ENCODE measurements around the gene KLHL14.
"Not testable (repeated sequence)": the region's sequence is repeated elsewhere in the genome, so short reads cannot be mapped to it uniquely, and the experiment has no call there.

The KLHL14 gene

GRCh38 chr18:32801228-32801627 is 28.4 kb upstream of the KLHL14 start:
- H3K36me3 ChIP-seq (ENCODE audit: control insufficient read depth in 1 of 2, insufficient read depth in 2 of 2, low read length in 2 of 2) = no peaks in the 10 kb centered on the region
- no peaks in the 10 kb centered on the region for H3K9me3 ChIP-seq (ENCODE audit: control insufficient read depth in 1 of 2, low read length in 2 of 2)
- no peak overlapping the region for H3K27ac ChIP-seq (ENCODE audit: low read depth, low read length)
- no peak overlapping the region for H3K4me3 ChIP-seq (ENCODE audit: low read depth in 1 of 2, low read length in 2 of 2)
- no peak overlapping the region for H3K9ac ChIP-seq (ENCODE audit: low read depth in 1 of 2, low read length in 2 of 2)
- H3K27me3 ChIP-seq (ENCODE audit: control insufficient read depth in 1 of 2, insufficient read depth in 2 of 2, low read length in 2 of 2) = no peaks in the 10 kb centered on the region
- no peaks in the 10 kb centered on the region for H3K4me1 ChIP-seq (ENCODE audit: control insufficient read depth in 1 of 2, insufficient read depth in 2 of 2, low read length in 2 of 2)

DNA sequence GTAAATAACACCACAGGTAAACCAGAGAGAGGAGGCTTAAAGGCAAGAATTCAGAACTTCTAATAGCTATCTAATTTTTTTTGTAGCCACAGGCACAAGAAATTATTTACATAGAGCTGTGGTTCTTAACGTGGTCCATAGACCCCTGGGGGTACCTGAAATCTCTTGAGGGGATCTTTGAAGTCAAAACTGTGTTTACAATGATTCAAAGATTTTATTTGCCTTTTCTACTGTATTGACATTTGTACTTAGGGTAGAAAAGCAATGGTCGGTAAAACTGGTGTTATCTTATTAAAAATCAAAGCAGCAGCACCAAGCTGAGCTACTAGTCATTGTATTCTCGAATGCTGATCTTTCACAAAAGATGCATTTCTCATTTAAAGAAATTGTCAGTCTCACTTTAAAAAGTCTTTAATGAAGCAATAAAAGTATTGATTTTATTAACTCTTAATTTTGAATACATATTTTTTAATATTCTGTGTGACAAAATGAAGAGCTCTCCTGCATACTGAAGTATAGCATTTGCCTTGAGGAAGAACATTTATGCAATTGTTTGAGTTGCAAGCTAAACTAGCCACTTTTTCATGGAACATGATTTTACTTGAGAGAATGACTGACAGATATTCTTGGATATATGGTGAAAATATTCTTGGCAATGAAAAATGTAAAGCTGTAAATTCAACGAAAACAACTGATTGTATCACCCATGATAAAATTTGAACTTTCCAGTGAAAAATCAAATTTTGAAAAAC is 25.6 kb upstream of the KLHL14 start:
- Histone ChIP-seq H3K9ac (ENCODE audit: low read depth in 1 of 2, low read length in 2 of 2) (no peak overlapping the region), H3K36me3 (ENCODE audit: control insufficient read depth in 1 of 2, insufficient read depth in 2 of 2, low read length in 2 of 2) (no peaks in the 10 kb centered on the region), H3K4me1 (ENCODE audit: control insufficient read depth in 1 of 2, insufficient read depth in 2 of 2, low read length in 2 of 2) (no peaks in the 10 kb centered on the region), H3K4me3 (ENCODE audit: low read depth in 1 of 2, low read length in 2 of 2) (no peak overlapping the region), H3K27ac (ENCODE audit: low read depth, low read length) (no peak overlapping the region), H3K27me3 (ENCODE audit: control insufficient read depth in 1 of 2, insufficient read depth in 2 of 2, low read length in 2 of 2) (no peaks in the 10 kb centered on the region), H3K9me3 (ENCODE audit: control insufficient read depth in 1 of 2, low read length in 2 of 2) (no peaks in the 10 kb centered on the region)

- not testable (repeated sequence) for H3K9me3 ChIP-seq (ENCODE audit: control insufficient read depth in 1 of 2, low read length in 2 of 2); H3K4me3 ChIP-seq (ENCODE audit: low read depth in 1 of 2, low read length in 2 of 2); H3K27me3 ChIP-seq (ENCODE audit: control insufficient read depth in 1 of 2, insufficient read depth in 2 of 2, low read length in 2 of 2); H3K27ac ChIP-seq (ENCODE audit: low read depth, low read length); H3K36me3 ChIP-seq (ENCODE audit: control insufficient read depth in 1 of 2, insufficient read depth in 2 of 2, low read length in 2 of 2); H3K4me1 ChIP-seq (ENCODE audit: control insufficient read depth in 1 of 2, insufficient read depth in 2 of 2, low read length in 2 of 2); H3K9ac ChIP-seq (ENCODE audit: low read depth in 1 of 2, low read length in 2 of 2)
Observed at GRCh38 chr18:32794667-32795066, 21.8 kb upstream of the KLHL14 start.

- Histone ChIP-seq H3K36me3 (ENCODE audit: control insufficient read depth in 1 of 2, insufficient read depth in 2 of 2, low read length in 2 of 2) (no peaks in the 10 kb centered on the region), H3K27ac (ENCODE audit: low read depth, low read length) (no peak overlapping the region), H3K4me3 (ENCODE audit: low read depth in 1 of 2, low read length in 2 of 2) (no peak overlapping the region), H3K9ac (ENCODE audit: low read depth in 1 of 2, low read length in 2 of 2) (no peak overlapping the region), H3K9me3 (ENCODE audit: control insufficient read depth in 1 of 2, low read length in 2 of 2) (no peaks in the 10 kb centered on the region), H3K4me1 (ENCODE audit: control insufficient read depth in 1 of 2, insufficient read depth in 2 of 2, low read length in 2 of 2) (no peaks in the 10 kb centered on the region), H3K27me3 (ENCODE audit: control insufficient read depth in 1 of 2, insufficient read depth in 2 of 2, low read length in 2 of 2) (peaks cover 2 to 5% of the 10 kb centered on the region in 2 donors)
Observed at GRCh38 chr18:32779010-32779409, 6.2 kb upstream of the KLHL14 start.

DNA sequence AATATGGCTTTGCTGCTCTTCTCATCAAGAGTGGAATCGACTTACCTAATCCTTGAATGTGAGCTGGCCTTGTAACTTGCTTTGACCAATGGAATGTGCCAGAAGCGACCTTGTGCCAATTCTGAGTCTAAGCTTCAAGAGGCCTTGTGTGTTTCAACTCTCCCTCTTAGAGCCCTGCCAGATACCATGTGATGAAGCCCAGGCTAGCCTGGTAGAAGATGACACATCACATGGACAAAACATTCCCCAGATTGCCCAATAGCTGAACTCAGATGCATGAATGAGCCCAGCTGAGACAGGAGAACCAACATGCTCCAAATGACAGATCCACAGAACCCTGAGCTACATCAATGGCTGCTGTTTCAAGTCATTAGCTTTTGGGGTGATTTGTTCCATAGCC is 4.2 kb upstream of the KLHL14 start:
- Histone ChIP-seq H3K4me3 (ENCODE audit: low read depth in 1 of 2, low read length in 2 of 2) (no peak overlapping the region), H3K36me3 (ENCODE audit: control insufficient read depth in 1 of 2, insufficient read depth in 2 of 2, low read length in 2 of 2) (no peaks in the 10 kb centered on the region), H3K9ac (ENCODE audit: low read depth in 1 of 2, low read length in 2 of 2) (no peak overlapping the region)

GRCh38 chr18:32776561-32776960 is 3.7 kb upstream of the KLHL14 start:
- H3K27ac ChIP-seq (ENCODE audit: low read depth, low read length) = no peak overlapping the region
- no peak overlapping the region for H3K9ac ChIP-seq (ENCODE audit: low read depth in 1 of 2, low read length in 2 of 2)
- no peak overlapping the region for H3K4me3 ChIP-seq (ENCODE audit: low read depth in 1 of 2, low read length in 2 of 2)
- peaks cover 10 to 18% of the 10 kb centered on the region in 2 donors for H3K27me3 ChIP-seq (ENCODE audit: control insufficient read depth in 1 of 2, insufficient read depth in 2 of 2, low read length in 2 of 2)
- H3K36me3 ChIP-seq (ENCODE audit: control insufficient read depth in 1 of 2, insufficient read depth in 2 of 2, low read length in 2 of 2) = no peaks in the 10 kb centered on the region
- no peaks in the 10 kb centered on the region for H3K4me1 ChIP-seq (ENCODE audit: control insufficient read depth in 1 of 2, insufficient read depth in 2 of 2, low read length in 2 of 2)
- no peaks in the 10 kb centered on the region for H3K9me3 ChIP-seq (ENCODE audit: control insufficient read depth in 1 of 2, low read length in 2 of 2)

More for the DNA sequence above, 4.2 kb upstream of the KLHL14 start:
- H3K9me3 ChIP-seq (ENCODE audit: control insufficient read depth in 1 of 2, low read length in 2 of 2) = no peaks in the 10 kb centered on the region
- H3K27me3 ChIP-seq (ENCODE audit: control insufficient read depth in 1 of 2, insufficient read depth in 2 of 2, low read length in 2 of 2) = peaks cover 10 to 18% of the 10 kb centered on the region in 2 donors
- H3K27ac ChIP-seq (ENCODE audit: low read depth, low read length) = no peak overlapping the region
- H3K4me1 ChIP-seq (ENCODE audit: control insufficient read depth in 1 of 2, insufficient read depth in 2 of 2, low read length in 2 of 2) = no peaks in the 10 kb centered on the region

GRCh38 chr18:32775628-32776027 is 2.8 kb upstream of the KLHL14 start:
- Histone ChIP-seq H3K36me3 (ENCODE audit: control insufficient read depth in 1 of 2, insufficient read depth in 2 of 2, low read length in 2 of 2) (no peaks in the 10 kb centered on the region), H3K4me3 (ENCODE audit: low read depth in 1 of 2, low read length in 2 of 2) (no peak overlapping the region), H3K4me1 (ENCODE audit: control insufficient read depth in 1 of 2, insufficient read depth in 2 of 2, low read length in 2 of 2) (peaks cover 3 to 6% of the 10 kb centered on the region in 2 donors), H3K27me3 (ENCODE audit: control insufficient read depth in 1 of 2, insufficient read depth in 2 of 2, low read length in 2 of 2) (peaks cover 16 to 18% of the 10 kb centered on the region in 2 donors), H3K9ac (ENCODE audit: low read depth in 1 of 2, low read length in 2 of 2) (no peak overlapping the region), H3K9me3 (ENCODE audit: control insufficient read depth in 1 of 2, low read length in 2 of 2) (no peaks in the 10 kb centered on the region), H3K27ac (ENCODE audit: low read depth, low read length) (no peak overlapping the region)

DNA sequence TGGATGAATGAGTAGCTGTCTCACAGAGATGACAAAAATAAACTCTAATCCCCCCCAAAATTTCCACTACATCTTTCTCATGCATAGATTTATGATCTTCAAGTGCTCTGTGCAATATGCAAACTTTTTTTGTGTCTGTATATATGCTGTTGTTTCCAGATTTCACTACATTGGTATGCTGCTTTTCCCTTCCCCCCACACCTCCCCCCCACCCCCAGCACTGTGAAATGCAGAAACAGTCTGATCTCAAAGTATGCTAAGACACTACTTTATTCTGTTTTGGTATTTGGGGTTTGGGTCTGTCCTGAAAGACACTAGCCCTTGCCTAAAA is 524 bp upstream of the KLHL14 start:
- Histone ChIP-seq H3K4me1 (ENCODE audit: control insufficient read depth in 1 of 2, insufficient read depth in 2 of 2, low read length in 2 of 2) (peaks cover 3 to 17% of the 10 kb centered on the region in 2 donors), H3K4me3 (ENCODE audit: low read depth in 1 of 2, low read length in 2 of 2) (no peak overlapping the region), H3K27me3 (ENCODE audit: control insufficient read depth in 1 of 2, insufficient read depth in 2 of 2, low read length in 2 of 2) (peaks cover 34 to 35% of the 10 kb centered on the region in 2 donors), H3K9ac (ENCODE audit: low read depth in 1 of 2, low read length in 2 of 2) (no peak overlapping the region), H3K27ac (ENCODE audit: low read depth, low read length) (no peak overlapping the region), H3K9me3 (ENCODE audit: control insufficient read depth in 1 of 2, low read length in 2 of 2) (no peaks in the 10 kb centered on the region), H3K36me3 (ENCODE audit: control insufficient read depth in 1 of 2, insufficient read depth in 2 of 2, low read length in 2 of 2) (no peaks in the 10 kb centered on the region)

DNA sequence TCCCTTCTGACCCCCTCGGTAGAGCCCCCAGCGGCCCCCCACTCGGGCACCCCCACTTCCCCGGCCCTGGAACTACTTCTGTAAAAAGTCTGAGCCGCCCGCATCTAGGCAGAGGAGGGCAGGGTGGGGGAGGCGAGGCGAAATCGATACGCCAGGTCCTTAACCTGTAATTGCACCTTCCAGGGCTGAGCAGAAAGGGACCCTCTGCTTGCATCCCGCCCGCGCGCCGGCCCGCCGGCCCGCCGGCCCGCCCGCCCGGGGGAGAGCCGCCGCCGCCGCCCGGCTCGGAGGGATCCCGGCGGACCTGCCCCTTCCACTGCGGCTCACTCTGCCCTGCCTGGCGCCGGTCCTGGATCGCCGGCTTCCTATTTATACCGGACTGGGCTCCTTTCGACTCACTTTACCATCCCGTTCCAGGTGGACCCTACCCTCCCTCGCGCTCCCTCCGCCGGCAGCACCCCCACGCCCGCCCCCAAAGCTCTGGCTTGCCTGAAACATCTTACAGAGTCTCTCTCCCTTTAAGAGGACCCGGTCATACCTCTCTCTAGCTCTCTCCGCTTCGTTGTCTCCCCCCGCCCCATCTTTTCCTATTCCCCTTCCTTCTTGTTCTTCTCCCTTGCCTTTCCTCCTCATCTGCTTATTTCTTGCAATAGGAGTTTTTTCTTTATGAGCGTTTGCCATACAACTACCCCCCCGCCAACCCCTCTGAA is 797 bp downstream of the KLHL14 start:
- Histone ChIP-seq H3K27me3 (ENCODE audit: control insufficient read depth in 1 of 2, insufficient read depth in 2 of 2, low read length in 2 of 2) (peaks cover 31 to 35% of the 10 kb centered on the region in 2 donors), H3K4me1 (ENCODE audit: control insufficient read depth in 1 of 2, insufficient read depth in 2 of 2, low read length in 2 of 2) (peaks cover 3 to 17% of the 10 kb centered on the region in 2 donors), H3K27ac (ENCODE audit: low read depth, low read length) (no peak overlapping the region), H3K36me3 (ENCODE audit: control insufficient read depth in 1 of 2, insufficient read depth in 2 of 2, low read length in 2 of 2) (no peaks in the 10 kb centered on the region), H3K4me3 (ENCODE audit: low read depth in 1 of 2, low read length in 2 of 2) (no peak overlapping the region), H3K9ac (ENCODE audit: low read depth in 1 of 2, low read length in 2 of 2) (no peak overlapping the region), H3K9me3 (ENCODE audit: control insufficient read depth in 1 of 2, low read length in 2 of 2) (no peaks in the 10 kb centered on the region)

- Histone ChIP-seq H3K9me3 (ENCODE audit: control insufficient read depth in 1 of 2, low read length in 2 of 2) (no peaks in the 10 kb centered on the region), H3K4me3 (ENCODE audit: low read depth in 1 of 2, low read length in 2 of 2) (peak overlapping the region; percentile 63 to 66), H3K36me3 (ENCODE audit: control insufficient read depth in 1 of 2, insufficient read depth in 2 of 2, low read length in 2 of 2) (no peaks in the 10 kb centered on the region), H3K27me3 (ENCODE audit: control insufficient read depth in 1 of 2, insufficient read depth in 2 of 2, low read length in 2 of 2) (peaks cover 31 to 38% of the 10 kb centered on the region in 2 donors), H3K4me1 (ENCODE audit: control insufficient read depth in 1 of 2, insufficient read depth in 2 of 2, low read length in 2 of 2) (peaks cover 3 to 17% of the 10 kb centered on the region in 2 donors), H3K27ac (ENCODE audit: low read depth, low read length) (no peak overlapping the region), H3K9ac (ENCODE audit: low read depth in 1 of 2, low read length in 2 of 2) (no peak overlapping the region)
Observed at GRCh38 chr18:32771169-32771751, 1.6 kb downstream of the KLHL14 start.
